HG03442 (cell line): ENCODE data around the gene SLC25A43.
"Not testable (repeated sequence)": the region's sequence is repeated elsewhere in the genome, so short reads cannot be mapped to it uniquely, and the experiment has no call there.

ENCODE experiments used
- ATAC-seq: cut with Tn5 transposase; IDR thresholded peaks from one replicate; pipeline ENCODE4 v1.9.1; 2021; ENCODE audit warnings: mild to moderate bottlenecking, moderate library complexity; ENCODE audit not compliant: unreplicated experiment

The SLC25A43 gene

DNA sequence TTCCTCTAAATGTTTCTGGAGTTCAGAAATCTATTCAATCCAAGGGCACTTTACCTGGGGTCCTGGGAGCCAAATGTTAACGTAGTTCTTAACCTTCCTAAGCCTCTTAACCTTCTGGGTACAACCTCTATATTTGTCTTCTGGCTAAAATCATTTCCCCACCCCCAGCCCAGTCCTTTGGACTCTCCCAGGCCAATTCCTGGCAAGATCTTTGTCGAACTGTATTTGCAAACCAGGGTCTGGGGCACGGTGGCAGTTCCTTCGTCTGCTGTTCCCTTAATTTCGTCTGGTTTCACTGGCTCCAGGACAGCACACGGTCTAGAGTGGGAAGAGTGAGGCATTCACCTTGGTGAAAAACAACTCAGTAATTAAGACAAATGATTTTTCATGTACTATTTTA is 68.3 kb downstream of the SLC25A43 start:
- no peak for ATAC-seq

DNA sequence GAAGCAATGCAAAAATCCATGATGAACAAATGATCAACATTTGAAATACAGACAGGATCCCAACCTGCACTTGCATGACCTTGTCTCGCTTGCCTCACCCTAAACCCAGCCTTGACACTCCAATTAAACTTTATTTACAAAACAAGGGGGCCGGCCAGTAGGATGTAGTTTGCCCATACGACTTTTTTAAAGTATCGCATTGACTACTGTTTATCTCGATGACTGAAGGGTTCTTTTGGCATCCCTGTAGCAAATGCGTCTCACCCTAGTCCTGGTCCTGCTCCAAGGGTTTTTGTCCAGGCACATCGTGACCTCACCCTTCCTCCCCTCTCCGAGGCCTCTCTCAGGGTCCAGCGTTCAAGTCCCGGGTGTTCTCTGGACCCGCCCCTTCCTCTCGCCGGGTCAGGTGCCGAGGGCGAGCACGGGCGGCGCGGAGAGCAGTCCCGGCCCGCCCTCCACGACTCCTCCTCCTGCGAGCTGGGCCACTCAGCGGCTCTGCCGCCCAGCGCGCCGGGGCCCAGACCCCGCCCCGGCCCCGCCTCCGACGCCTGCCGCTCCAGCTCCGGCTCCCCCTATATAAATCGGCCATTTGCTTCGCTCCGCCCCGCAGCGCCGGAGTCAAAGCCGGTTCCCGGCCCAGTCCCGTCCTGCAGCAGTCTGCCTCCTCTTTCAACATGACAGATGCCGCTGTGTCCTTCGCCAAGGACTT is 68.9 kb downstream of the SLC25A43 start, which contains the start of gene SLC25A5:
SLC25A5 (plus strand) TSS at position 603 of the 709 bp plus-strand sequence; CDS start at position 675, 72 bp downstream.
- ATAC-seq: peak; percentile 81

- peak; percentile 79 for ATAC-seq
Observed at GRCh38 chrX:119468551-119469312, 69.6 kb downstream of the SLC25A43 start.

- no peak for ATAC-seq
Observed at GRCh38 chrX:119469313-119469635, 70.1 kb downstream of the SLC25A43 start.

- ATAC-seq: no peak
Observed at GRCh38 chrX:119474615-119475388, 75.7 kb downstream of the SLC25A43 start.

DNA sequence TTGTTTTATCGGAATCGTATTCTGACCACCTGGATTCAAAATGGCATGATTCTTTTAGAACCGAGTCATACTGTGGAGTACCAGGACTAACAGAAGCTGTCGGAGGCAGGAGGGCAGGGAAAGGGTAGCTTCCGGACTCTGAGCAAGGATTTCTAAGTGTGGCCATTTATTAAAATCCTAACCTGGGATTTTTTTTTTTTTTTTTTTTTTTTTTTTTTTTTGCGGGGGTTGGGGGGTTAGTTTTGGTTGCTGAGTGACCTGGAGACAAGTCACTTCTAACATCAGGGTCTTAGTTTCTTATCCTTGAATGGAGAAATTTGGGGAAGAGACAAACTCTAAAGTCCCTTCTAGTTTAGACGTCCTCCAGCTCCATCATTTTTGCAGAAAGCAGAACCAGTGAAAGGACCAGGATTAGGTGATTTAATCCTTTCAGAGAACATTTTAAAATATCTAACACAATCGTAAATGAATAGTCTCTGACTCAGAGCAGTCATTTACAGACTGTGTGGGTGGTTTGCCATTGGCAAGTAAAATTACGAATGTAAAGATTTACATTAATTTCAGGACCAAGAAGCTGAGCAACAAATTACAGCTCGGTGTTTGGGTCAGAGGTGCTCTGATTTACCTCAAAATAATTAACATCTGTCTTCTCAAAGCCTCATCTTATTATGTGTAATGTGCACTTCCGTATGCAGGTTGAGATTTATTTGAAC is 76.4 kb downstream of the SLC25A43 start:
- ATAC-seq: no peak

- no peak for ATAC-seq
Observed at GRCh38 chrX:119477812-119478232, 78.7 kb downstream of the SLC25A43 start.

DNA sequence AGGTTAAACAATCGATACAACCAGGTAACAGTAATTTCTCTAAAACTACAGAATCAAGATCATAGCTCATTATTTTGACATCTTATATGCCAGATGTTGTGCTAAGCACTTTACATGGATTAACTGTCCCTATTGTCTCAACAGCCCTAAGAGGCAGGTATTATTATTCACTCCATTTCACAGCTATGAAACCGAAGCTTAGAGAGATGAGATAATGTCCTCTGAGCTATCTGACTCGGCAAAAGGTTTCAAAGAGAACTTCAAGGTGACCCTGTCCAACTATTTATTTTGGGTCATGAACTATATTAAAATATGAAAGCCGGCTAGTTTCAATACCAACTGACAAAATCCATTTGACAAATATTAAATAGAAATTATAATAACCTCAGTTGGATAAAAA is 79.4 kb downstream of the SLC25A43 start:
- ATAC-seq: no peak

- no peak for ATAC-seq
Observed at GRCh38 chrX:119479845-119480244, 80.7 kb downstream of the SLC25A43 start.

GRCh38 chrX:119481323-119481801 is 82.2 kb downstream of the SLC25A43 start:
- ATAC-seq: no peak

DNA sequence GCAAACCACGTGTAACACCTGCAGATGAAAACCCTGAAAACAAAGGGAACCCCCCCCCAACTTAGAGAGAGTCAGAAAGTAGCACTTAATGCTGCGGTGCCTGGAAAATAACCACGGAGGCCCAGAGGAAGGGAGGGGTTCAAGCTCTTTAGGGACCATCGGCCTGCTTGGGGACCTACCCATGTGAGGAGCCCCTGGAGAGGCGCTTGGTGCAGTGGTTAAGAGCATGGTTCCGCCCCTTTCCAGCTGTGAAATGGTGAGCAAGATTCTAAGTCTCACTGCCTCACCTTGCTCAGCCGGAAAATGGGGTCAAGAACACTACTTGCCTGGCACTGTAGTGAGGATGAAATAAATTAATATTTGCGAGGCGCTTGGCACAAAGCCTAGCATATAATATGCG is 82.9 kb downstream of the SLC25A43 start:
- no peak for ATAC-seq

DNA sequence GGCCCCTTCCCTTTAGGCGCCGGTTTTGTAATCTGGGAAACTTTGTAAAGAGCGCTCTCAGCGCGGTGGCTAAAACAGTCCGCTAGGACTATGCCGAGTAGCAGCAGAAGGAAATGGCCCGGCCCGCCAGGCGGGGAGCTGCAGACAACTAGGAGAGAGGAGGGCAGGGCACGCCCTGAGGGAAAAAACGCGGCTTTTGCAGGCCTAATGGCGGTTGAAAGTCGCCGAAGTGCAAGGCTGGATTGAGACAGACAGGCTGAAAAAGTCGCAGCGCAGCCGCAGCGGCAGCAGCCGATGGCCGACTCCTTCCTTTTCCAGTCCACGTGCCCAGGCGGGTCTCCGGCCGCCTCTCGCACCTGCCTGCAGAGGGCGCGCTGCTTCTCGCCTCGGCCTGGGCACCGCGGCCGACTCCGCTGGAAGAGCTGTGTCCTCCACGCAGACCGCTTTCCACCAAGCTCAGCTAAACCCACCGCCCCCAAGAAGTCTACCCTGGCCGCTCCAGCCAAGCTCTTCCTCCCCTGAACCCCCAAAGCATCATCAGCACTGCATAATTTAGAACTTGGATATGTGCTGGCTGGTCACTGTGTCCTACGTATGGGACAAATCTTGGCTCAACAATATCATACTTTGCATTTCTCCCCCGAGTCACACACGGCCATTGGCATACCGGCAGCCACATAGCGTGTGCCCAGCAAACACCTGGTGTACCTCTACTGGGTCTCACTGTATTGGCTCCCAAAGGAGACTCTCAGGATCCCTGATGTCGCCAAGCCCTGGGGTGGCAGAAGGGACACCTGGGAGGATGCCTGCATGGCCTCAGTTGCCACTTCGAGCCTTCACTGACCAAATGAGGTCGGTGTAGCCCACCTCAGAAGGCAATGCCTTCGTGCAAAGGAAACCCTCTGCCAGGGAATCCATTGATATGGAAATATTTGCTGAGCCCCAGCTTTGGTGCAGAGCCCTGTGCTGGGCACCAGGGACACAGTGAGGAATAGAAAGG is 83.6 kb downstream of the SLC25A43 start:
- ATAC-seq: peak; percentile 79

DNA sequence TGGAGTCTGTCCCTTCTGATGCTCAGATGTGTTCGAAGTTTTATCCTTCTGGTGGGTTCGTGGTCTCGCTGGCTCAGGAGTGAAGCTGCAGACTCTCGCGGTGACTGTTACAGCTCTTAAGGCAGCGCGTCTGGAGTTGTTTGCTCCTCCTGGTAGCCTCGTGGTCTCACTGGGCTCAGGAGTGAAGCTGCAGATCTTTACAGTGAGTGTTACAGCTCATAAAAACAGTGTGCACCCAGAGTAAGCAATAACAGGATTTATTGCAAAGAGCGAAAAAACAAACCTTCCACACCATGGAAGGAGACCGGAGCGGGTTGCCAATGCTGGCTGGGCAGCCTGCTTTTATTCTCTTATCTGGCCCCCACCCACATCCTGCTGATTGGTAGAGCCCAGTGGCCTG is 87.6 kb downstream of the SLC25A43 start:
- no peak for ATAC-seq

DNA sequence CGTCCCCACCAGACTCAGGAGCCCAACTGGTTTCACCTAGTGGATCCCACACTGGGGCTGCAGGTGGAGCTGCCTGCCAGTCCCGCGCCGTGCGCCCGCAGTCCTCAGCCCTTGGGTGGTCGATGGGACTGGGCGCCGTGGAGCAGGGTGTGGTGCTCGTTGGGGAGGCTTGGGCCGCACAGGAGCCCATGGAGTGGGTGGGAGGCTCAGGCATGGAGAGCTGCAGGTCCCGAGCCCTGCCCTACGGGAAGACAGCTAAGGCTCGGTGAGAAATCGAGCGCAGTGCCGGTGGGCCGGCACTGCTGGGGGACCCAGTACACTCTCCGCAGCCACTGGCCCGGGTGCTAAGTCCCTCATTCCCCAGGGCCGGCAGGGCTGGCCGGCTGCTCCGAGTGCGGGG is 88.6 kb downstream of the SLC25A43 start:
- not testable (repeated sequence) for ATAC-seq

DNA sequence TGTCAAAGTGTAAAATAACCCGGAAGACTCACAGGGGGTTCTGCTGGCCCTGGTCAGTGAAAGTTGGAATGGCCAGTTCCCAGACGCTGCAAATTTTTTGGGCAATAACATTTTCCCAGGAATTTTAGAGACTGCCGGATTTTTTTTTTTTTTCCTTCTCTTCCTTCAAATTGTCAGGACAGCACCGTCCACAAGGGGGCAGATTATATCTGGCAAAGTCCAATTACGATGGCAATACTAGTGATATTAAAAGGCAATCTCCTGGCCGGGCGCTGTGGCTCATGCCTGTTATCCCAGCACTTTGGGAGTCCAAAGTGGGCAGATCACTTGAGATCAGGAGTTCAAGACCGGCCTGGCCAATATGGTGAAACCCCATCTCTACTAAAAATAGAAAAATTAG is 89.6 kb downstream of the SLC25A43 start:
- ATAC-seq: no peak

DNA sequence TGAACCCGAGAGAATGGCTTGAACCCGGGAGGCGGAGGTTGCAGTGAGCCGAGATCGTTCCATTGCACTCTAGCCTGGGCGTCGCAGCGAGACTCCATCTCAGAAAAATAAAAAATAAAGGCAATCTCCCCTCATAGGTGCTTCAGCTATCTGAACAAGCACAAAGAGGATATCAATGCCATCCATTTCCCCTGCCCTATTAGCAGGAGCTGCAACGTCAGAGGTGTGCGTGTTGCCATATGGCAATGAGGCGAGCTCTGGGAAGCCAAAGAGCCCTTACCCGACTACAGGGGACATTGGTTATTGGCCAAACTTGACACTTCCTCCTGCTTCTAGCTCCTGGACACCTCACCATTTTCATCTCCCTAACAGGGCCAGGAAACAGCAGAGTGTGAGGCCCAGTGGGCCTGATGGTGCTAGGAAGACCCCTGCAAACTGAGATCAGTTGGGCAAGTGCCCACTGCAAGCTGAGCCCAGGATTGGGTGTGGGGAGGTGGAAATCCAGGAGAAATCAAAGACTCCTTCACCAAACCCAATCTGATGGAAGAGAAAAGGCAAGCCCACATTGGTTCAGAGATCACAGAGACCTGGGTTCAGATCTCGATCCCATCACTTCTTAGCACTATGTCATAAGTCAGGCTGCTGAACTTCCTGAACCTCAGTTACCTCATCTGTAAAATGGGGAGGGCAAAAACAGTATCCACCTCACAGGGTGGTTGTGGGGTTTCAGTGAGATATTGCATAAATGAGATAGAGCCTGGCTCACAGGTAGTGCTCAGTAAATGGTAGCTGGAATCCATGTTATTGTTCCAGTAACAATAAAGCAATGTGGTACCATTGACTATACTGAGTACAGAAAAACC is 90.3 kb downstream of the SLC25A43 start:
- ATAC-seq: no peak

- ATAC-seq: no peak
Observed at GRCh38 chrX:119492463-119492862, 93.3 kb downstream of the SLC25A43 start.

GRCh38 chrX:119493851-119494495 is 94.8 kb downstream of the SLC25A43 start:
- ATAC-seq: not testable (repeated sequence)
